Esophagus muscularis mucosa (tissue), 4 donors: ENCODE measurements around the gene LCE5A. TPM values are rescaled to one million over a fixed set of nuclear protein-coding genes. Genes with fewer than 3 reads are reported as not detected.

Experiments used
- DNase-seq: peaks from one replicate; pipeline ENCODE4 v3.0.0-alpha.2; 2017; ENCODE audit errors: extremely low spot score
- H3K27ac ChIP-seq, 4 donors: fragments of 200-600 bp; sonication (generic); replicated peaks in 1 of 4; 1 replicate in 3 of 4; 2 replicates in 1 of 4; pipeline ENCODE4 v1.5.1; 2016 to 2019; ENCODE audit warnings: mild to moderate bottlenecking in 1 of 4
- H3K27me3 ChIP-seq, 4 donors: fragments of 200-600 bp; sonication (generic); one replicate each; pipeline versions ENCODE4 v1.5.1 to v1.6.0; 2016 to 2019
- H3K36me3 ChIP-seq, 4 donors: fragments of 200-600 bp; sonication (generic); one replicate each; pipeline ENCODE4 v1.5.1; 2016 to 2019
- H3K4me1 ChIP-seq, 4 donors: fragments of 200-600 bp; sonication (generic); one replicate each; pipeline ENCODE4 v1.5.1; 2016 to 2019
- H3K4me3 ChIP-seq, 4 donors: fragments of 200-600 bp; sonication (generic); 1 replicate in 2 of 4; 2 replicates in 2 of 4; pipeline ENCODE4 v1.5.1; 2016 to 2019; ENCODE audit warnings: mild to moderate bottlenecking in 4 of 4, moderate library complexity in 1 of 4
- H3K9me3 ChIP-seq, 4 donors: fragments of 200-600 bp; sonication (generic); 1 replicate in 3 of 4; 2 replicates in 1 of 4; pipeline ENCODE4 v1.5.1; 2016 to 2019
- EP300 ChIP-seq: sonication (generic); formaldehyde crosslinking; IDR thresholded peaks from one replicate; pipeline ENCODE4 v1.6.1; 2017; ENCODE audit warnings: antibody characterized with exemption
- POLR2A ChIP-seq: fragments of 450-650 bp; IDR thresholded peaks from one replicate; pipeline ENCODE4 v1.6.1; 2017; ENCODE audit warnings: antibody characterized with exemption, moderate library complexity, mild to moderate bottlenecking, low read depth
- POLR2AphosphoS5 ChIP-seq, 2 donors: sonication (generic); formaldehyde crosslinking; IDR thresholded peaks; one replicate each; pipeline ENCODE4 v1.6.1; 2017; ENCODE audit warnings: antibody characterized with exemption in 2 of 2
- WGBS: methylation state at CpG from one replicate; pipeline ENCODE4 v1.1.5; 2018; 5-methylcytosine and 5-hydroxymethylcytosine counted together
- intact Hi-C: fragments of 100-400 bp; cut with DNase I; formaldehyde crosslinking; loops from one replicate; pipeline ENCODE4 v1.15.1; 2023
- total RNA-seq, 4 donors: library from RNA; depleted of rRNA; stranded (reverse); fragments of >200 nt; gene quantifications; one replicate each; pipeline versions ENCODE4 v1.1.0 to v1.2.1, GENCODE V29; 2016
- TF ChIP-seq, protein P1 (sequence below), 3 experiments: fragments of 200-600 bp in 2 of 3; fragments of 450-650 bp in 1 of 3; sonication (generic) in 2 of 3; IDR thresholded peaks; one replicate each; pipeline ENCODE4 v1.5.1; 2017 to 2019; ENCODE audit warnings: antibody characterized with exemption in 3 of 3, mild to moderate bottlenecking in 2 of 3, moderate library complexity in 1 of 3

Gene LCE5A
- total RNA-seq, 4 donors from 2014 or later = not detected

DNA sequence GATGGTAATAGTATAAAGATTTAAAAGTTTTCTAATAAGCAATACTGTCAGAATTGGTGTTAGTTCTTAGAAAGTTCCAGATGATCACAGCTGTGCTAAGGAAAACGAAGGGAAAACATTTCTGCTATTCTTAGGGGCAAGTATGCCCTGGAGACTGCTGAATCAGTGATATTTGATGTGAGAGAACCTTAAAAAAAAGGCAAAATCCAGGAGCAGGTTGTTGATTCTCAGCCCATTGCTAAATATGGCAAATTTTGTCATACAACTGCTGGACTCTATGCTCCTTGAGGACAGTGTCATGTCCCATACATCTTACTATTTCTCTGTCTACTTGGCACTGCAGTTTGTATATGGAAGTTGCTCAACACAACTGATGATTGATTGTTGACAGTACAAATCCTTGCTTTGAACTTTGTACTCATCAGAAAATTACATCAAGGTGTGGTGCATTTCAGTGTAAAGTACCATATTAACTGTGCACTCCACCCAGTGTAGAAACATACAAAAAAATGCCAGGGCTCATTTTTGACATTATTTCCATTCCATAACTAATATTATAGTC, 14.6 kb downstream of the LCE5A start:
- WGBS = 7% methylated on average over 1 of the region's 1 CpG
- Histone ChIP-seq H3K4me3 (no peak overlapping the region), H3K27ac (no peak overlapping the region), H3K4me1 (no peaks in the 10 kb centered on the region), H3K9me3 (peaks cover 0 to 12% (median 4%) of the 10 kb centered on the region in 4 donors), H3K36me3 (no peaks in the 10 kb centered on the region), H3K27me3 (peaks cover 0 to 3% (median 0%) of the 10 kb centered on the region in 4 donors)
- intact Hi-C loops = no loop called here
- TF ChIP-seq POLR2AphosphoS5 (IDR thresholded peaks at IDR 0.05) = no peak
- no peak for TF ChIP-seq EP300
- TF ChIP-seq POLR2A = no peak
- TF ChIP-seq, protein P1, sequence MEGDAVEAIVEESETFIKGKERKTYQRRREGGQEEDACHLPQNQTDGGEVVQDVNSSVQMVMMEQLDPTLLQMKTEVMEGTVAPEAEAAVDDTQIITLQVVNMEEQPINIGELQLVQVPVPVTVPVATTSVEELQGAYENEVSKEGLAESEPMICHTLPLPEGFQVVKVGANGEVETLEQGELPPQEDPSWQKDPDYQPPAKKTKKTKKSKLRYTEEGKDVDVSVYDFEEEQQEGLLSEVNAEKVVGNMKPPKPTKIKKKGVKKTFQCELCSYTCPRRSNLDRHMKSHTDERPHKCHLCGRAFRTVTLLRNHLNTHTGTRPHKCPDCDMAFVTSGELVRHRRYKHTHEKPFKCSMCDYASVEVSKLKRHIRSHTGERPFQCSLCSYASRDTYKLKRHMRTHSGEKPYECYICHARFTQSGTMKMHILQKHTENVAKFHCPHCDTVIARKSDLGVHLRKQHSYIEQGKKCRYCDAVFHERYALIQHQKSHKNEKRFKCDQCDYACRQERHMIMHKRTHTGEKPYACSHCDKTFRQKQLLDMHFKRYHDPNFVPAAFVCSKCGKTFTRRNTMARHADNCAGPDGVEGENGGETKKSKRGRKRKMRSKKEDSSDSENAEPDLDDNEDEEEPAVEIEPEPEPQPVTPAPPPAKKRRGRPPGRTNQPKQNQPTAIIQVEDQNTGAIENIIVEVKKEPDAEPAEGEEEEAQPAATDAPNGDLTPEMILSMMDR (IDR thresholded peaks at IDR 0.05) = no peak
- DNase-seq = no peak

DNA sequence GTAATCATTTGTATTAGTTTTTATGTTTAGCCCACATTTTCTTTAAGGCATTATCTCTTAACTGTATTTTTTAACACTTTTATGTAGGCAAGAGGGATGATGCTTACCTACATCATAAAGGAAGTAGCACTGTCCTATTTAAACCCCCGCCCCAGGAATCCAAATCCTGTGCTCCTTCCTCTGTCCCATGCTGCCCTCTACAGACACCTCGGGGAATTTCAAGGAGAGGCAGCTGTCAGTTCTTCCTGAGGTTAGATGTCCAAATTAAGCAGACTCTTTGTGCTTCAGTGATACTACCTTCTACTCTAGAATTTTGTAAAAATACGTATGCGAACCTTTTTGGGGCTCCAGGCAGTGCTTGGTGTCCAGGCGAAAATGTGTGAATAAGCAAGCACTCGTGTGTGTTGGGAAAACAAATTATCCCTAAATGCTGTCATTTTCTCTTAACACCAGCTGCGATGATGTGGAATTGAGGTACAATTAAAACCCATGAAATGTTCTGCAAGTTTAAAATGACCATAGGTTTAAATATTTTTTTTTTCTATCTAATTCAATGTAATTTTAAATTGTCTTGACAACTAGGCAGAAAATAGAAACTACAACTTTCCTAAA, 22.8 kb downstream of the LCE5A start:
- WGBS = 26% methylated on average over 7 of the region's 7 CpGs
- intact Hi-C loops = no loop called here
- DNase-seq = no peak

DNA sequence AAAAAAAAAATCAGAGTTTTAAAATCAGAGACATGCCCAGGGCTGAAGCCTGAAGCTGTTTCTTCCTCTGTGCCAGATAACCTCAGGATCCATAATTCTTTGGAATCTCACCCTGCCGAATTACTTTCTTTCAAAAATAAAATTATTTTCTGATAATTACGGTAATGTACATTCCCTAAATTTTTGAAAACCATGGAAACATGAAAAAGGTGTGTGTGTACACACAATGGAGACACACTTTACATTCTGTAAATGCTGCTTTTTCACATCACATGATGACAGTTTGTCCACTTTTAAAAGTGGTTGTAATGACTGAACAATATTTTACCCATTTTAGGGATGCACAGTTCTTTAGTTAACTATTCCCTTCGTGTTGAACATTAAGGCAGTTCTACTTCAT, 25.2 kb downstream of the LCE5A start:
- no peak overlapping the region for H3K27ac ChIP-seq
- intact Hi-C loops = no loop called here
- no peak for DNase-seq
- no peak overlapping the region for H3K4me3 ChIP-seq
- peaks cover 0 to 10% (median 0%) of the 10 kb centered on the region in 4 donors for H3K27me3 ChIP-seq
- peaks cover 0 to 12% (median 0%) of the 10 kb centered on the region in 4 donors for H3K9me3 ChIP-seq
- no peaks in the 10 kb centered on the region for H3K4me1 ChIP-seq
- WGBS = 75% methylated on average over 3 of the region's 3 CpGs
- H3K36me3 ChIP-seq = no peaks in the 10 kb centered on the region
- TF ChIP-seq EP300 = no peak
- TF ChIP-seq POLR2AphosphoS5 (IDR thresholded peaks at IDR 0.05) = no peak
- TF ChIP-seq, protein P1 (IDR thresholded peaks at IDR 0.05) = no peak
- no peak for TF ChIP-seq POLR2A

More for the DNA sequence above, 22.8 kb downstream of the LCE5A start:
- TF ChIP-seq EP300 = no peak
- no peak for TF ChIP-seq POLR2AphosphoS5 (IDR thresholded peaks at IDR 0.05)
- no peak for TF ChIP-seq POLR2A
- TF ChIP-seq, protein P1 (IDR thresholded peaks at IDR 0.05) = peak in 2 of 3 experiments; percentile 11 to 32
- H3K4me1 ChIP-seq = no peaks in the 10 kb centered on the region
- H3K27ac ChIP-seq = no peak overlapping the region
- no peak overlapping the region for H3K4me3 ChIP-seq
- H3K27me3 ChIP-seq = peaks cover 0 to 10% (median 0%) of the 10 kb centered on the region in 4 donors
- H3K9me3 ChIP-seq = peaks cover 0 to 14% (median 0%) of the 10 kb centered on the region in 4 donors
- H3K36me3 ChIP-seq = no peaks in the 10 kb centered on the region

DNA sequence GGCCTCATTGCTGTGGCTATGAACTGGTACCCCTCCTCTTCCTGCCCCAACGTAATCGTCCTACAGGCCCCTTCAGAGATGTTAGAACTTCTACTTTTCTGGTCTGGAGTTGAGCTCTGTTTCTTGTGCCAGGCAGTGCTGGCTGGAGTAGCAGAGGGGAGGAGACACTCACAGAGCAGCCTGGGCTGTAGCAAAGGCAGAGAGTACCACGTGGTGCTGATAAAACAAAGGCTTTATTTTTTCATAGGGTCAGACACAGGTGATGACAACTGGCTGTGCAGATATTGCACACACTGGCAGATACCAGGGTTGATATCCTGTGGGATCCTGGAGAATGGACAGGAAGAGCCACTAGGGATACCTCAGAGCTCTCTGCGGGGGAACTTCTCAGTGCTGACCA, 26.9 kb downstream of the LCE5A start:
- no peaks in the 10 kb centered on the region for H3K36me3 ChIP-seq
- TF ChIP-seq, protein P1 (IDR thresholded peaks at IDR 0.05) = no peak
- TF ChIP-seq EP300 = no peak
- TF ChIP-seq POLR2A = no peak
- no peak for TF ChIP-seq POLR2AphosphoS5 (IDR thresholded peaks at IDR 0.05)
- H3K9me3 ChIP-seq = no peaks in the 10 kb centered on the region
- peaks cover 0 to 10% (median 0%) of the 10 kb centered on the region in 4 donors for H3K27me3 ChIP-seq
- H3K27ac ChIP-seq = no peak overlapping the region
- no peak for DNase-seq
- H3K4me1 ChIP-seq = no peaks in the 10 kb centered on the region
- intact Hi-C loops = no loop called here
- H3K4me3 ChIP-seq = no peak overlapping the region
- 45% methylated on average over 4 of the region's 4 CpGs for WGBS
